ENCODE results near the gene SEMA4G. TPM values are rescaled to one million over a fixed set of nuclear protein-coding genes. Genes with fewer than 3 reads are reported as not detected.

SEMA4G gene
- total RNA-seq, 1 donor from 2014 or later, result 0.26 TPM

GRCh38 chr10:100996678-100997359, 27.5 kb downstream of the SEMA4G start:
- no peak for DNase-seq (ENCODE audit: low read depth)
- no peak for TF ChIP-seq CTCF (IDR thresholded peaks at IDR 0.05; ENCODE audit: insufficient read depth, low read length, severe bottlenecking)
- no peak for FAIRE-seq
- peak overlapping the region; percentile 97 for H3K4me3 ChIP-seq (ENCODE audit: low read depth, low read length)
- H3K27me3 ChIP-seq (ENCODE audit: control insufficient read depth, insufficient read depth, low read length), result no peaks in the 10 kb centered on the region
- H3K36me3 ChIP-seq (ENCODE audit: control insufficient read depth, insufficient read depth, low read length), result peaks cover 3% of the 10 kb centered on the region

GRCh38 chr10:100997360-100998182, 28.3 kb downstream of the SEMA4G start:
- Histone ChIP-seq H3K4me3 (ENCODE audit: low read depth, low read length) (peak overlapping the region; percentile 97), H3K27me3 (ENCODE audit: control insufficient read depth, insufficient read depth, low read length) (no peaks in the 10 kb centered on the region), H3K36me3 (ENCODE audit: control insufficient read depth, insufficient read depth, low read length) (peaks cover 6% of the 10 kb centered on the region)
- TF ChIP-seq CTCF (IDR thresholded peaks at IDR 0.05; ENCODE audit: insufficient read depth, low read length, severe bottlenecking), result peak; percentile 97
- no peak for FAIRE-seq
- DNase-seq (ENCODE audit: low read depth), result peak; percentile 57

- peaks cover 10% of the 10 kb centered on the region for H3K36me3 ChIP-seq (ENCODE audit: control insufficient read depth, insufficient read depth, low read length)
- FAIRE-seq (no peak), DNase-seq (ENCODE audit: low read depth) (peak; percentile 64)
- TF ChIP-seq CTCF (IDR thresholded peaks at IDR 0.05; ENCODE audit: insufficient read depth, low read length, severe bottlenecking), result no peak
- no peaks in the 10 kb centered on the region for H3K27me3 ChIP-seq (ENCODE audit: control insufficient read depth, insufficient read depth, low read length)
- H3K4me3 ChIP-seq (ENCODE audit: low read depth, low read length), result peak overlapping the region; percentile 97
Measured at GRCh38 chr10:100998183-100998990, 29.1 kb downstream of the SEMA4G start.

- DNase-seq (ENCODE audit: low read depth) (peak; percentile 34), FAIRE-seq (no peak)
- TF ChIP-seq CTCF (IDR thresholded peaks at IDR 0.05; ENCODE audit: insufficient read depth, low read length, severe bottlenecking), result peak; percentile 93
- Histone ChIP-seq H3K4me3 (ENCODE audit: low read depth, low read length) (peak overlapping the region; percentile 97), H3K27me3 (ENCODE audit: control insufficient read depth, insufficient read depth, low read length) (no peaks in the 10 kb centered on the region), H3K36me3 (ENCODE audit: control insufficient read depth, insufficient read depth, low read length) (peaks cover 15% of the 10 kb centered on the region)
Measured at GRCh38 chr10:100998991-100999741, 29.9 kb downstream of the SEMA4G start.

GRCh38 chr10:100999742-101000126, 30.4 kb downstream of the SEMA4G start, which contains the start of gene LZTS2:
TSS of gene LZTS2 (plus strand) at chr10:100999808. CDS start at chr10:101002539, 2,731 bp downstream.
- H3K27me3 ChIP-seq (ENCODE audit: control insufficient read depth, insufficient read depth, low read length), result no peaks in the 10 kb centered on the region
- FAIRE-seq (no peak), DNase-seq (ENCODE audit: low read depth) (no peak)
- TF ChIP-seq CTCF (IDR thresholded peaks at IDR 0.05; ENCODE audit: insufficient read depth, low read length, severe bottlenecking), result no peak
- H3K4me3 ChIP-seq (ENCODE audit: low read depth, low read length), result peak within 1 kb of the TSS; percentile 97
- H3K36me3 ChIP-seq (ENCODE audit: control insufficient read depth, insufficient read depth, low read length), result peaks cover 13% of the 10 kb centered on the region

All from bronchial epithelial cell (primary cell).